Epithelial cell of esophagus (primary cell): ENCODE data around the gene PGAP6.
A peak's percentile ranks its signal among the peaks of the same experiment; 100 is the strongest.
"Not testable (repeated sequence)": the region's sequence is repeated elsewhere in the genome, so short reads cannot be mapped to it uniquely, and the experiment has no call there.

Experiments used
- DNase-seq: peaks from one replicate; pipeline ENCODE4 v3.0.0; 2010; ENCODE audit warnings: low read depth
- H3K4me3 ChIP-seq: 2 replicates; pipeline ENCODE4 v1.5.1; 2011; ENCODE audit warnings: mild to moderate bottlenecking, low read length, control low read depth
- TF ChIP-seq, protein P1 (sequence below): IDR thresholded peaks from 2 replicates; pipeline ENCODE4 v1.5.1; 2011; ENCODE audit warnings: low read depth, mild to moderate bottlenecking, low read length, control low read depth, inconsistent platforms; ENCODE audit not compliant: insufficient read depth; ENCODE audit errors: missing control alignments

The PGAP6 gene

GRCh38 chr16:347203-347602 lies 34.6 kb downstream of the PGAP6 start:
- TF ChIP-seq, protein P1, sequence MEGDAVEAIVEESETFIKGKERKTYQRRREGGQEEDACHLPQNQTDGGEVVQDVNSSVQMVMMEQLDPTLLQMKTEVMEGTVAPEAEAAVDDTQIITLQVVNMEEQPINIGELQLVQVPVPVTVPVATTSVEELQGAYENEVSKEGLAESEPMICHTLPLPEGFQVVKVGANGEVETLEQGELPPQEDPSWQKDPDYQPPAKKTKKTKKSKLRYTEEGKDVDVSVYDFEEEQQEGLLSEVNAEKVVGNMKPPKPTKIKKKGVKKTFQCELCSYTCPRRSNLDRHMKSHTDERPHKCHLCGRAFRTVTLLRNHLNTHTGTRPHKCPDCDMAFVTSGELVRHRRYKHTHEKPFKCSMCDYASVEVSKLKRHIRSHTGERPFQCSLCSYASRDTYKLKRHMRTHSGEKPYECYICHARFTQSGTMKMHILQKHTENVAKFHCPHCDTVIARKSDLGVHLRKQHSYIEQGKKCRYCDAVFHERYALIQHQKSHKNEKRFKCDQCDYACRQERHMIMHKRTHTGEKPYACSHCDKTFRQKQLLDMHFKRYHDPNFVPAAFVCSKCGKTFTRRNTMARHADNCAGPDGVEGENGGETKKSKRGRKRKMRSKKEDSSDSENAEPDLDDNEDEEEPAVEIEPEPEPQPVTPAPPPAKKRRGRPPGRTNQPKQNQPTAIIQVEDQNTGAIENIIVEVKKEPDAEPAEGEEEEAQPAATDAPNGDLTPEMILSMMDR = no peak
- peak; percentile 56 for DNase-seq
- no peak overlapping the region for H3K4me3 ChIP-seq

DNA sequence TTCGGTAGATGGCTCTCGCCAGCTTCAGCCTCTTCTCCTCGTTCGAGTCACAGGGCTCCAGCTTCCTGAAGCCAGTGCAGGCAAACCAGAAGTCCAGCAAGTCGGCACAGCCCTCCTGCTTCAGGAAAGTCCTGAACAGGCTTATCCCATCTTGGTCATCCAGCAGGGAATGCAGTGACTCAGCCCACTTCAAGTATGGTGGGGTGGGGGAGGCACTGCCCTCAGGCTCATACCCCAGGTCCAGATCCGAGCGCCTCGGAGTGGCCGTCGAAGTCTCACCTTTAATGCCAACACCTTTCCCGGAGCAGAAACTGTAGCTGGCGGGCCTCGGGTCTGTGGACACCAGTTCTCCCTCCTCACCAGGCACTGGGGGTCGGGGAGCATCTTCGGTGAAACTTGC lies 35.2 kb downstream of the PGAP6 start:
- H3K4me3 ChIP-seq = no peak overlapping the region
- DNase-seq = peak; percentile 91
- TF ChIP-seq, protein P1 = no peak

DNA sequence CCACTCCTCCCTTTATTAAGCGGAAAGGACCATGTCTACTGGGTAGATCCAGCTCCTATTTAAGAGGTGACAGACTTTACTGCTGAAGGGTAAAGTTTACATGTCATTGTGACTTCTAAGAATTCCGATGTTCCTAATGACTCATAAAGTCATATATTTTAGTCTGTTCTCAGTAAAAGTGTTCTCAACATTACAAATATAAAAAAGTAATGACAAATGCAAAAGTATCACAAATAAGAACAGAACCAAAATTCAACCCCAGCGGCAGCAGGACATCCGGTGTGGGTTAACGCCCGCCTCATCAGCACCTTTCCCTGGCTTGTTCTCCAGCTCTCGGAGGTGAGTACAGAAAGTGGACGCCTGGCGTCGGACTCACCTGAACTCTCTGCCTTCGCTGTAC lies 36.0 kb downstream of the PGAP6 start:
- TF ChIP-seq, protein P1 = no peak
- DNase-seq = no peak
- H3K4me3 ChIP-seq = no peak overlapping the region

DNA sequence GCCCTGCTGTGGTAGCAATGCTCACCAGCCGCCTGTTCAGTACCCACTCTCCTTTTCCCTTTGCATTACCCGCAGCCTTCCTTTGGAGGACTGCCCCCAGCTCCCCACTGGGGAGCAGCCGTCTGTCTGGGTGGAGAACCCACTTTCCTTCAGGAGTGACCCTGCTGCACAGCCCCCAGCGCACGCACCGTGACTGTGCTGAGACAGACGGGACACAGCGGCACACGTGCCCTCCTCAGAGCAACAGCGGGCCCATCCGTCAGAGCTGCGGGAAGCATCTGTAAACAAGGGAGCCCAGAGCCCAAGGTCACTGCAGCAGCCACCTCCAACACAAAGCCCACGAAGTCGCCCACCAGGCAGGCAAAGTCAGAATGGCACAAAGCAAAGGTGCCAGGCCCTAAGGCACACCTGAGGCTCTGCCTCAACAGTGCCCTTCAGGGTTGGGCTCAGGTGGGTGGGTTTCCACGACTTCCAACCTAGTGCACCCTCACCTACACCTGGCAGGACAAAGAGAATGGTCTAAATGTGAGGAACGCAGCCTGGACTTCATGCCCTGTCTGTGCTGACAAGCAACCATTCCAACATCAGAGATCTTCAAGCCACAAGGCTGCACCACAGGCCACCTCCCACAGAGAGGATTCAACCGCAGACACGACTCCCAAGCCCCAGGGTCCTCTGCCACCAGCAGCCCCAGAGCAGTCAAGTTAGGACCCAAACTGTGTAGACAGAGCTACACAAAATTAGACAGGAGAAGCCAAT lies 39.1 kb downstream of the PGAP6 start:
- DNase-seq = no peak
- TF ChIP-seq, protein P1 = no peak
- no peak overlapping the region for H3K4me3 ChIP-seq

- not testable (repeated sequence) for H3K4me3 ChIP-seq, DNase-seq
Measured at GRCh38 chr16:341974-342336, 39.8 kb downstream of the PGAP6 start.

DNA sequence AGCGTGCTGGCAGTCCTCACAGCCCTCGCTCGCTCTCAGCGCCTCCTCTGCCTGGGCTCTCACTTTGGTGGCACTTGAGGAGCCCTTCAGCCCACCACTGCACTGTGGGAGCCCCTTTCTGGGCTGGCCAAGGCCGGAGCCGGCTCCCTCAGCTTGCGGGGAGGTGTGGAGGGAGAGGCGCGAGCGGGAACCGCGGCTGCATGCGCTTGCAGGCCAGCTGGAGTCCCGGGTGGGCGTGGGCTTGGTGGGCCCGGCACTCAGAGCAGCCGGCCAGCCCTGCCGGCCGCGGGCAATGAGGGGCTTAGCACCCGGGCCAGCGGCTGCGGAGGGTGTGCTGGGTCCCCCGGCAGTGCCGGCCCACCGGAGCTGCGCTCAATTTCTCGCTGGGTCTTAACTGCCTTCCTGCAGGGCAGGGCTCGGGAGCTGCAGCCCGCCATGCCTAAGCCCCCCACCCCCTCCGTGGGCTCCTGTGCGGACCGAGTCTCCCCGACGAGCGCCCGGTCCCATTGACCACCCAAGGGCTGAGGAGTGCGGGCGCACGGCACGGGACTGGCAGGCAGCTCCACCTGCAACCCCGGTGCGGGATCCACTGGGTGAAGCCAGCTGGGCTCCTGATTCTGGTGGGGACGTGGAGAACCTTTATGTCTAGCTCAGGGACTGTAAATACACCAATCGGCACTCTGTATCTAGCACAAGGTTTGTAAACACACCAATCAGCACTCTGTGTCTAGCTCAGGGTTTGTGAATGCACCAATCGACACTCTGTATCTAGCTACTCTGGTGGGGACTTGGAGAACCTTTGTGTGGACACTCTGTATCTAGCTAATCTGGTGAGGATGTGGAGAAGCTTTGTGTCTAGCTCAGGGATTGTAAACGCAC lies 40.4 kb downstream of the PGAP6 start:
- not testable (repeated sequence) for H3K4me3 ChIP-seq, DNase-seq

DNA sequence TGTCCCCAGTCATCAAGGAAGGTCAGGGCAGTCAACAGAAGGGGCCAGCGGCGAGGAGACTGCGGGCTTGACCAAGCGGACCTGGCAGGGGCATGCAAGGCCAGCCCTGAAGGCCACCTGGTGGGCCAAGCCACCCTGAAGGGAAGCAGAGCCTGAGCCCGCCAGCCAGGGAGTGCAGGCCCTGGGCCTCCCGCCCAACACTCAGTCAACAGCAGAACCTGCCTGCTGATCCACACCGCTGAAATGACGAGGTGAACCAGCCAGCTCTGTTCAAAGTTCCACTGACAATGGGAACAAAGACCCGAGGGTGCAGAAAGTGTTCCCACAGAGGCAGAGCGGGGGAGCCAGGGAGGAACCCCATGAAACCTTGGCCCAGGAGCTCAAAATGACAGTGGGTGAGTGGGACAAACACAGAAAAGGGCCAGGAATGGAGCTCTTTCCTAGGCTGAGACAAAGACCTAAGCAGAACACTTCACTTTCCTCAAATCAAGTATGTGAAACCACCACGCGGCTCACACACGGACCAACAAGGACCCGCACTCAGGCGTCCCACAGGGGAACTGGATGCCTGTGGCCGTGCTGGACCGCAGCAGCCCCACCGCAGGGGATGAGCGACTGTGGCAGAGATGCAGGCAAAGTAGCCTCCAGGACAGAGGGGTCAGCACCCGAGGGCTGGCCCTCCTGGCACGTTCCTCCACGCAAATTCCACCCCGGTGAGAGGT lies 41.2 kb downstream of the PGAP6 start:
- DNase-seq = no peak
- H3K4me3 ChIP-seq = no peak overlapping the region
- TF ChIP-seq, protein P1 = no peak
